Bronchial epithelial cell (primary cell): Measurements from ENCODE around the gene CACNB3. TPM values are rescaled to one million over a fixed set of nuclear protein-coding genes. Genes with fewer than 3 reads are reported as not detected.
A peak's percentile ranks its signal among the peaks of the same experiment; 100 is the strongest.

Experiments
- DNase-seq: peaks from one replicate; pipeline ENCODE4 v3.0.0-alpha.2; 2010; ENCODE audit warnings: low read depth
- FAIRE-seq: peaks from 2 replicates; lab custom pipeline; 2011; peaks lifted over from hg19 to GRCh38; lab: Jason Lieb, UNC
- H3K27me3 ChIP-seq: 2 replicates; pipeline ENCODE4 v1.5.1; 2011; ENCODE audit warnings: low read length; ENCODE audit not compliant: control insufficient read depth, insufficient read depth
- H3K36me3 ChIP-seq: 2 replicates; pipeline ENCODE4 v1.5.1; 2011; ENCODE audit warnings: low read length; ENCODE audit not compliant: control insufficient read depth, insufficient read depth
- H3K4me3 ChIP-seq: 2 replicates; pipeline ENCODE4 v1.5.1; 2011; ENCODE audit warnings: mild to moderate bottlenecking, low read depth, low read length, control low read depth
- CTCF ChIP-seq: IDR thresholded peaks from 2 replicates; pipeline ENCODE4 v1.5.1; 2011; ENCODE audit warnings: mild to moderate bottlenecking, moderate library complexity, low read length, control low read depth, inconsistent platforms; ENCODE audit not compliant: insufficient read depth, severe bottlenecking
- total RNA-seq: library from RNA; depleted of rRNA; stranded (reverse); fragments of >200 nt; gene quantifications from 2 replicates; pipeline ENCODE4 v1.2.1, GENCODE V29; 2014

Gene CACNB3
- total RNA-seq, 1 donor from 2014 or later, result 7.4 TPM

- no peak for FAIRE-seq
- no peak for TF ChIP-seq CTCF
- Histone ChIP-seq H3K4me3 (no peak overlapping the region), H3K36me3 (no peaks in the 10 kb centered on the region), H3K27me3 (no peaks in the 10 kb centered on the region)
- DNase-seq, result no peak
Measured at GRCh38 chr12:48863291-48863690, 45.0 kb downstream of the CACNB3 start.

GRCh38 chr12:48865281-48866051 is 47.2 kb downstream of the CACNB3 start, which contains the start of gene RND1:
Gene RND1, minus strand, starts transcription at chr12:48865870. Its CDS starts 103 bp downstream, at chr12:48865767.
- FAIRE-seq (no peak), DNase-seq (peak; percentile 91)
- no peaks in the 10 kb centered on the region for H3K27me3 ChIP-seq
- H3K4me3 ChIP-seq, result peak within 1 kb of the TSS; percentile 49
- no peaks in the 10 kb centered on the region for H3K36me3 ChIP-seq
- peak; percentile 15 for TF ChIP-seq CTCF

- no peak overlapping the region for H3K4me3 ChIP-seq
- H3K36me3 ChIP-seq, result no peaks in the 10 kb centered on the region
- TF ChIP-seq CTCF, result no peak
- DNase-seq (no peak), FAIRE-seq (no peak)
- H3K27me3 ChIP-seq, result no peaks in the 10 kb centered on the region
Measured at GRCh38 chr12:48866052-48866711, 47.9 kb downstream of the CACNB3 start.

GRCh38 chr12:48868451-48868850 is 50.2 kb downstream of the CACNB3 start:
- H3K27me3 ChIP-seq, result no peaks in the 10 kb centered on the region
- no peak overlapping the region for H3K4me3 ChIP-seq
- no peak for TF ChIP-seq CTCF
- DNase-seq, result no peak
- no peaks in the 10 kb centered on the region for H3K36me3 ChIP-seq
- no peak for FAIRE-seq

- Histone ChIP-seq H3K27me3 (no peaks in the 10 kb centered on the region), H3K4me3 (no peak overlapping the region), H3K36me3 (no peaks in the 10 kb centered on the region)
- no peak for TF ChIP-seq CTCF
- FAIRE-seq (no peak), DNase-seq (no peak)
Measured at GRCh38 chr12:48869191-48869590, 50.9 kb downstream of the CACNB3 start.
